ENCODE data around the gene CEMIP. TPM values are rescaled to one million over a fixed set of nuclear protein-coding genes. Genes with fewer than 3 reads are reported as not detected.

Gene CEMIP
- polyA plus RNA-seq, 1 of the 3 experiments (the other 2 are of a cell fraction) = 27.8 TPM

DNA sequence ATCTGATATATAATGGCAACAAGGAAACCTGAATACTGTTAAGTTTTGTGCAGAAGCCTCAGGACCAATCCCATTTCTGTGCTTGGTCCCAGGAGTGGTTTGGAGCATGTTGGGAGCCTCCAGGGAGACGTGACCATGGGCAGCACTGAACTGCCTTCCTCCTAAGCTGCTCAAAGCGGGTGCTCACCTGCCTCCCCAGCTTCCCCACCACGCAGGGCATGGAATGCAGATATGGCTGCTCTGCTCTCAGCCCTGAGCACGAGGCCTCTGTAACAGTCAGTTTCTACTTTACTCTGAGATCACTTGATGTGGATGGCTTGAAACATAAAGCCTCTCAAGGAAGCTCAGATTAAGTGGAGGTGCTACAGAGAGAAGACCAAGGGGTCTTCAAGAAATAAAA lies 161.2 kb downstream of the CEMIP start:
- no peaks in the 10 kb centered on the region for H3K9me2 ChIP-seq
- no peak for DNase-seq
- H3K36me3 ChIP-seq (replicated peaks in 1 of 2; ENCODE audit: control insufficient read depth in 1 of 2, insufficient read depth in 2 of 2, low read length in 1 of 2) = peaks cover 0 to 65% of the 10 kb centered on the region in 2 experiments
- H3K27ac ChIP-seq (ENCODE audit: low read depth in 2 of 2, low read length in 1 of 2) = no peak overlapping the region
- H3K9me3 ChIP-seq = no peaks in the 10 kb centered on the region
- no peaks in the 10 kb centered on the region for H3K27me3 ChIP-seq (ENCODE audit: insufficient read depth)
- H3K4me1 ChIP-seq (ENCODE audit: control insufficient read depth in 1 of 2, insufficient read depth in 2 of 2, low read depth in 1 of 2, low read length in 1 of 2) = no peaks in the 10 kb centered on the region; a peak in 1 of 4 replicates
- no peaks in the 10 kb centered on the region for H4K20me1 ChIP-seq (ENCODE audit: insufficient read depth)
- no peak overlapping the region for H3K4me2 ChIP-seq
- H3K9ac ChIP-seq = no peak overlapping the region
- ChIA-PET CTCF (interaction anchor here (0.6 to 2.2 kb wide), 2 partner anchors 29 to 236 kb away, joined by 3 to 11 read pairs; no protein-coding TSS in a partner anchor), POLR2A (no interaction called here)
- WGBS (ENCODE audit: low lambda C conversion rate) = 81% methylated on average over 3 of the region's 4 CpGs
- TF ChIP-seq, protein P1, sequence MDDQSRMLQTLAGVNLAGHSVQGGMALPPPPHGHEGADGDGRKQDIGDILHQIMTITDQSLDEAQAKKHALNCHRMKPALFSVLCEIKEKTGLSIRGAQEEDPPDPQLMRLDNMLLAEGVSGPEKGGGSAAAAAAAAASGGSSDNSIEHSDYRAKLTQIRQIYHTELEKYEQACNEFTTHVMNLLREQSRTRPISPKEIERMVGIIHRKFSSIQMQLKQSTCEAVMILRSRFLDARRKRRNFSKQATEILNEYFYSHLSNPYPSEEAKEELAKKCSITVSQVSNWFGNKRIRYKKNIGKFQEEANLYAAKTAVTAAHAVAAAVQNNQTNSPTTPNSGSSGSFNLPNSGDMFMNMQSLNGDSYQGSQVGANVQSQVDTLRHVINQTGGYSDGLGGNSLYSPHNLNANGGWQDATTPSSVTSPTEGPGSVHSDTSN (IDR thresholded peaks at IDR 0.05) = no peak
- TF ChIP-seq MXI1 (IDR thresholded peaks at IDR 0.05; ENCODE audit: low read depth, low read length) (no peak), SIN3A (IDR thresholded peaks at IDR 0.05; ENCODE audit: borderline replicate concordance, low read depth, low read length) (no peak), FOXJ3 (CRISPR knock-in tag; IDR thresholded peaks at IDR 0.05) (no peak), TCF12 (IDR thresholded peaks at IDR 0.05) (no peak), JUND (IDR thresholded peaks at IDR 0.05) (no peak)
- TF ChIP-seq, protein P2, sequence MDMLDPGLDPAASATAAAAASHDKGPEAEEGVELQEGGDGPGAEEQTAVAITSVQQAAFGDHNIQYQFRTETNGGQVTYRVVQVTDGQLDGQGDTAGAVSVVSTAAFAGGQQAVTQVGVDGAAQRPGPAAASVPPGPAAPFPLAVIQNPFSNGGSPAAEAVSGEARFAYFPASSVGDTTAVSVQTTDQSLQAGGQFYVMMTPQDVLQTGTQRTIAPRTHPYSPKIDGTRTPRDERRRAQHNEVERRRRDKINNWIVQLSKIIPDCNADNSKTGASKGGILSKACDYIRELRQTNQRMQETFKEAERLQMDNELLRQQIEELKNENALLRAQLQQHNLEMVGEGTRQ (IDR thresholded peaks at IDR 0.05; ENCODE audit: borderline replicate concordance, low read depth, low read length) = no peak
- TF ChIP-seq, protein P3, sequence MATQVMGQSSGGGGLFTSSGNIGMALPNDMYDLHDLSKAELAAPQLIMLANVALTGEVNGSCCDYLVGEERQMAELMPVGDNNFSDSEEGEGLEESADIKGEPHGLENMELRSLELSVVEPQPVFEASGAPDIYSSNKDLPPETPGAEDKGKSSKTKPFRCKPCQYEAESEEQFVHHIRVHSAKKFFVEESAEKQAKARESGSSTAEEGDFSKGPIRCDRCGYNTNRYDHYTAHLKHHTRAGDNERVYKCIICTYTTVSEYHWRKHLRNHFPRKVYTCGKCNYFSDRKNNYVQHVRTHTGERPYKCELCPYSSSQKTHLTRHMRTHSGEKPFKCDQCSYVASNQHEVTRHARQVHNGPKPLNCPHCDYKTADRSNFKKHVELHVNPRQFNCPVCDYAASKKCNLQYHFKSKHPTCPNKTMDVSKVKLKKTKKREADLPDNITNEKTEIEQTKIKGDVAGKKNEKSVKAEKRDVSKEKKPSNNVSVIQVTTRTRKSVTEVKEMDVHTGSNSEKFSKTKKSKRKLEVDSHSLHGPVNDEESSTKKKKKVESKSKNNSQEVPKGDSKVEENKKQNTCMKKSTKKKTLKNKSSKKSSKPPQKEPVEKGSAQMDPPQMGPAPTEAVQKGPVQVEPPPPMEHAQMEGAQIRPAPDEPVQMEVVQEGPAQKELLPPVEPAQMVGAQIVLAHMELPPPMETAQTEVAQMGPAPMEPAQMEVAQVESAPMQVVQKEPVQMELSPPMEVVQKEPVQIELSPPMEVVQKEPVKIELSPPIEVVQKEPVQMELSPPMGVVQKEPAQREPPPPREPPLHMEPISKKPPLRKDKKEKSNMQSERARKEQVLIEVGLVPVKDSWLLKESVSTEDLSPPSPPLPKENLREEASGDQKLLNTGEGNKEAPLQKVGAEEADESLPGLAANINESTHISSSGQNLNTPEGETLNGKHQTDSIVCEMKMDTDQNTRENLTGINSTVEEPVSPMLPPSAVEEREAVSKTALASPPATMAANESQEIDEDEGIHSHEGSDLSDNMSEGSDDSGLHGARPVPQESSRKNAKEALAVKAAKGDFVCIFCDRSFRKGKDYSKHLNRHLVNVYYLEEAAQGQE (IDR thresholded peaks at IDR 0.05; ENCODE audit: low read depth, low read length) = no peak
- H3F3A ChIP-seq (replicated peaks; ENCODE audit: insufficient read depth) = no peaks in the 10 kb centered on the region
- no peak overlapping the region for H2AFZ ChIP-seq (ENCODE audit: low read depth)
- H3K4me3 ChIP-seq (ENCODE audit: low read depth in 2 of 2, low read length in 1 of 2) = no peak overlapping the region
- H3K79me2 ChIP-seq (ENCODE audit: insufficient read depth) = no peaks in the 10 kb centered on the region

DNA sequence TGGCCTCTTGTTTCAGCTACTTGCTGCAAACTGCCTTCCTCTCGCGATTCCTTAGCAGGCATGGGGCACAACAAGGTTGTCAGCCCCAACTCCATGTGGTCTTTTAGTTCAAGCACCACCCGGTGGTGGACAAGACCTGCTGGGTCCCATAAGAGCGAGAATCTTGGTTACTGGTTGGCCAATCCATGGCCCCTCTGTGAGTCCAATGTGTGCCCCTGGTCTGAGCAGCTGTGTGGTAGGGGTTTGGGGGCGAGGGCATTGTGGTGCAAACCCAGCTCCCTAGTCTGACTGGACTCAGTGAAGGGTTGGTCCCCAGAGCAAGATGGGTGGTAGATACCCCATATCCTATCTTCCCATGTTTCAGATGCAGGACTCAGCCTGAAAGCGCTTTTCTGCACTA lies 161.7 kb downstream of the CEMIP start:
- POLR2A ChIA-PET = no interaction called here
- H3K36me3 ChIP-seq (replicated peaks in 1 of 2; ENCODE audit: control insufficient read depth in 1 of 2, insufficient read depth in 2 of 2, low read length in 1 of 2) = peaks cover 0 to 69% of the 10 kb centered on the region in 2 experiments
- WGBS (ENCODE audit: low lambda C conversion rate) = 83% methylated on average over 5 of the region's 6 CpGs

More for the DNA sequence above, 161.7 kb downstream of the CEMIP start:
- H3K9ac ChIP-seq = no peak overlapping the region
- H3K4me3 ChIP-seq (ENCODE audit: low read depth in 2 of 2, low read length in 1 of 2) = no peak overlapping the region
- no peaks in the 10 kb centered on the region for H3K9me3 ChIP-seq
- H4K20me1 ChIP-seq (ENCODE audit: insufficient read depth) = no peaks in the 10 kb centered on the region
- no peaks in the 10 kb centered on the region; a peak in 1 of 4 replicates for H3K4me1 ChIP-seq (ENCODE audit: control insufficient read depth in 1 of 2, insufficient read depth in 2 of 2, low read depth in 1 of 2, low read length in 1 of 2)
- H3K4me2 ChIP-seq = no peak overlapping the region
- H3F3A ChIP-seq (replicated peaks; ENCODE audit: insufficient read depth) = no peaks in the 10 kb centered on the region
- H2AFZ ChIP-seq (ENCODE audit: low read depth) = no peak overlapping the region
- no peaks in the 10 kb centered on the region for H3K9me2 ChIP-seq
- TF ChIP-seq, protein P4, sequence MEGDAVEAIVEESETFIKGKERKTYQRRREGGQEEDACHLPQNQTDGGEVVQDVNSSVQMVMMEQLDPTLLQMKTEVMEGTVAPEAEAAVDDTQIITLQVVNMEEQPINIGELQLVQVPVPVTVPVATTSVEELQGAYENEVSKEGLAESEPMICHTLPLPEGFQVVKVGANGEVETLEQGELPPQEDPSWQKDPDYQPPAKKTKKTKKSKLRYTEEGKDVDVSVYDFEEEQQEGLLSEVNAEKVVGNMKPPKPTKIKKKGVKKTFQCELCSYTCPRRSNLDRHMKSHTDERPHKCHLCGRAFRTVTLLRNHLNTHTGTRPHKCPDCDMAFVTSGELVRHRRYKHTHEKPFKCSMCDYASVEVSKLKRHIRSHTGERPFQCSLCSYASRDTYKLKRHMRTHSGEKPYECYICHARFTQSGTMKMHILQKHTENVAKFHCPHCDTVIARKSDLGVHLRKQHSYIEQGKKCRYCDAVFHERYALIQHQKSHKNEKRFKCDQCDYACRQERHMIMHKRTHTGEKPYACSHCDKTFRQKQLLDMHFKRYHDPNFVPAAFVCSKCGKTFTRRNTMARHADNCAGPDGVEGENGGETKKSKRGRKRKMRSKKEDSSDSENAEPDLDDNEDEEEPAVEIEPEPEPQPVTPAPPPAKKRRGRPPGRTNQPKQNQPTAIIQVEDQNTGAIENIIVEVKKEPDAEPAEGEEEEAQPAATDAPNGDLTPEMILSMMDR (IDR thresholded peaks at IDR 0.05) = no peak
- TF ChIP-seq, protein P5, sequence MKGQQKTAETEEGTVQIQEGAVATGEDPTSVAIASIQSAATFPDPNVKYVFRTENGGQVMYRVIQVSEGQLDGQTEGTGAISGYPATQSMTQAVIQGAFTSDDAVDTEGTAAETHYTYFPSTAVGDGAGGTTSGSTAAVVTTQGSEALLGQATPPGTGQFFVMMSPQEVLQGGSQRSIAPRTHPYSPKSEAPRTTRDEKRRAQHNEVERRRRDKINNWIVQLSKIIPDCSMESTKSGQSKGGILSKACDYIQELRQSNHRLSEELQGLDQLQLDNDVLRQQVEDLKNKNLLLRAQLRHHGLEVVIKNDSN (IDR thresholded peaks at IDR 0.05; ENCODE audit: borderline replicate concordance, low read depth) = no peak
- TF ChIP-seq, protein P1 (IDR thresholded peaks at IDR 0.05) = no peak
- TF ChIP-seq RAD21 (IDR thresholded peaks at IDR 0.05; ENCODE audit: low read length) = no peak
- no peak for TF ChIP-seq YY1 (IDR thresholded peaks at IDR 0.05; ENCODE audit: low read depth)
- TF ChIP-seq JUND (IDR thresholded peaks at IDR 0.05) = no peak
- TF ChIP-seq ELF1 (IDR thresholded peaks at IDR 0.05) = no peak
- TF ChIP-seq FOXJ3 (CRISPR knock-in tag; IDR thresholded peaks at IDR 0.05) = no peak
- H3K27me3 ChIP-seq (ENCODE audit: insufficient read depth) = no peaks in the 10 kb centered on the region
- no peak for DNase-seq
- H3K79me2 ChIP-seq (ENCODE audit: insufficient read depth) = no peaks in the 10 kb centered on the region
- H3K27ac ChIP-seq (ENCODE audit: low read depth in 2 of 2, low read length in 1 of 2) = no peak overlapping the region
- CTCF ChIA-PET = interaction anchor here (2.2 kb wide), 1 partner anchor 29 kb away, joined by 11 read pairs; no protein-coding TSS in a partner anchor
